ENCODE data around the gene CPNE5.

Gene CPNE5

DNA sequence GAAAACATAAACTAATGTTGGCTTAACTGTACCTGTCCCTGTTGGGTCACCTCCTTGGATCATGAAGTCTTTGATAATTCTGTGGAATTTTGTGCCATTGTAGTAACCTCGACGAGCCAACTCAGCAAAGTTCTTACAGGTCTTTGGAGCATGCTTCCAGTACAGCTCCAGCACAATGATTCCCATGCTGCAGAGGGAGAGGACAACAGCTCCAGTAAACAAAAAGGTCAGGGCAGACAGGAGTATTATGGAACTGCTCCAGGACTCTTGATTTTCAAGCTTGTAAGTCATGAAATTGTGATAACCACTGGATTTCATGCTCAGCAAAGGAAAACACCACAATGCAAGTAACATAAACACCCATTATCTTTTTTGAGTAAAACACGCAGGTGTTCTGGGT lies 32.4 kb upstream of the CPNE5 start:
- TF ChIP-seq POLR2A (IDR thresholded peaks at IDR 0.05; ENCODE audit: low read depth, low read length) (no peak), TAF1 (IDR thresholded peaks at IDR 0.05; ENCODE audit: borderline replicate concordance, low read depth, low read length) (no peak), POLR2AphosphoS5 (IDR thresholded peaks at IDR 0.05; ENCODE audit: low read depth, low read length) (no peak)
- DNase-seq (ENCODE audit: insufficient read length): no peak
- no peak for FAIRE-seq

DNA sequence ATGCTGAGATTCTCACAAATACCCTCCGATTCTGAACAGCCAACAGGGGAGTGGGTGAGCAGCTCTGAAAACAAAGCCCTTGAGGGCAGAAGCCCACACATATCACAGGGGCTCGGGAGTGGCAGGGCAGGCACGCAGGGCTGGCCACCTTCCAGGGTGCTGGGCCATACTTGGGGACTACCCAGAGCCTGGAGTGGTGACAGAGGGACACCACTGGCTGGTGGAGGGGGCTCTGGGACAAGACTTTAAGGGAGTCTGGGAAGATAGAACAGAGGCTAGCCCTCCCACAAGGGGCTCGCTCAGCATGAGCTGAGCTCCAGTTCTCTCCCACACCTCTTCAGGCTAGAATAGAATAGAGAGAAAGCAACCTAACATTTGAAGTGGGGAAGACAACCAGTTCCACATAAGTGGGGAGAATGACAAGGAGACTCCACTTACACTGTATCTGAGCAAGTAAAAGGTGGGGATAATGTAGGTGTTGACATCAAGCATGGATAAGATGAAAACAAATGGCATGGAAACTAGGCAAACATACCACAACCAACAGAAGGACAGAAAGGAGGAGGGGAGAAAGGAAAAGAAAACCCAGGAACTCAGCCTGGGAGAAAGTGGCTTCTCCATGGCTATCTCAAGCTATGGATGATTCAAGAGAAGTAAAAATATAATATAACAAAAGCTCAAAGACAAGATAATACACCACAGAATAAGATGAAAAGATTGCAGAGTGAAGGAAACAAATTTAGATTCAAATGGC lies 28.4 kb upstream of the CPNE5 start:
- DNase-seq (ENCODE audit: insufficient read length): no peak
- TF ChIP-seq TAF1 (IDR thresholded peaks at IDR 0.05; ENCODE audit: borderline replicate concordance, low read depth, low read length) (no peak), POLR2AphosphoS5 (IDR thresholded peaks at IDR 0.05; ENCODE audit: low read depth, low read length) (no peak), POLR2A (IDR thresholded peaks at IDR 0.05; ENCODE audit: low read depth, low read length) (no peak)

DNA sequence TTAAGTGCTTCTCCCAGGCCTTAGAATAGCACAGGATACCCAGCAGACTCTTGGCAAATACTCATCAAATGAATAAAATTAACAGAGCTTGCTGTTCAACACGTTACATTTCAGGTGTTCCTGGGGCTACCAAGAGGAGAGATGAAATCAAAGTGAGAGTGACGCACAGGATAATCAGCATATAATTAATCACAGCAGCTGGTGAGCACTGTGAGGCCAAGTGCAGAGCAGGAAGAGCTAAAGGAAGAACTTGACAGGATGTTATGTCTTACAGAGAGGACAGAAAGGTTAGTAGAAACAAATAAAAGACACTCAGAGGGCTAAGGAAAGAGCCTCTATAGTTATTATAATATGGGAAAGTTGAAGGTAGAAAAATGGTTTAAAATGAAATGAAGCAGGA lies 26.6 kb upstream of the CPNE5 start:
- DNase-seq (ENCODE audit: insufficient read length) (no peak), FAIRE-seq (no peak)
- TF ChIP-seq POLR2AphosphoS5 (IDR thresholded peaks at IDR 0.05; ENCODE audit: low read depth, low read length) (no peak), POLR2A (IDR thresholded peaks at IDR 0.05; ENCODE audit: low read depth, low read length) (no peak), TAF1 (IDR thresholded peaks at IDR 0.05; ENCODE audit: borderline replicate concordance, low read depth, low read length) (no peak)

More for the DNA sequence above, 28.4 kb upstream of the CPNE5 start:
- no peak for FAIRE-seq

- no peak for DNase-seq (ENCODE audit: insufficient read length)
- no peak for FAIRE-seq
Measured at GRCh38 chr6:36863670-36864540, 24.7 kb upstream of the CPNE5 start.

DNA sequence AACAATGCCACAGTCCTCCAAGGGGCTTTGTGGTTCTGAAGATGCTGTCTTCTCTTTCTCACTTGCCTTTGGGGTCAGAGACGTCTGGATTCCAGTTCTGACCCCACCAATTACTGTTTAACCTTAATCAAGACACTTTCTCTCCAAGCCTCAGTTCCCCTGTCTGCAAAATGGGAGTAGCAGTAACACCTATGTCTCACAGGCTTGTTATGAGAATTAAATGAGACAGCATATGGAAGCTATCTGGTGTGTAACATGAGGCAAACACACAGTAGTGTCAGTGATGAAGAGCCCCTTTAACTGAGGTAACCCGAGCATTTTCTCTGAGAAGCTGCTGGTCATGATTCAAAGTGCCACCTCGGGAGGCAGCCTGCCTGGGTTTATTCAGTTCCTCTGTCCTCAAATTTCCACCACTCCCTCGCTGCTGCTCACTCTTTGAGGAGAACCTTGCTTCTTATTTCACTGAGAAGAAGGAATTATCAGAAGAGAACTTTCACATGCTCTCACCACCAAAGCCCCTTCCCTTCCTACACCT lies 23.7 kb upstream of the CPNE5 start:
- no peak for TF ChIP-seq POLR2AphosphoS5 (IDR thresholded peaks at IDR 0.05; ENCODE audit: low read depth, low read length)
- no peak for DNase-seq (ENCODE audit: insufficient read length)
- no peak for FAIRE-seq

More at GRCh38 chr6:36863670-36864540, 24.7 kb upstream of the CPNE5 start:
- no peak for TF ChIP-seq TAF1 (IDR thresholded peaks at IDR 0.05; ENCODE audit: borderline replicate concordance, low read depth, low read length)
- TF ChIP-seq POLR2A (IDR thresholded peaks at IDR 0.05; ENCODE audit: low read depth, low read length): no peak
- no peak for TF ChIP-seq POLR2AphosphoS5 (IDR thresholded peaks at IDR 0.05; ENCODE audit: low read depth, low read length)

GRCh38 chr6:36862164-36862847 lies 23.1 kb upstream of the CPNE5 start:
- DNase-seq (ENCODE audit: insufficient read length) (no peak), FAIRE-seq (no peak)
- TF ChIP-seq TAF1 (IDR thresholded peaks at IDR 0.05; ENCODE audit: borderline replicate concordance, low read depth, low read length) (no peak), POLR2AphosphoS5 (IDR thresholded peaks at IDR 0.05; ENCODE audit: low read depth, low read length) (no peak), POLR2A (IDR thresholded peaks at IDR 0.05; ENCODE audit: low read depth, low read length) (no peak)

DNA sequence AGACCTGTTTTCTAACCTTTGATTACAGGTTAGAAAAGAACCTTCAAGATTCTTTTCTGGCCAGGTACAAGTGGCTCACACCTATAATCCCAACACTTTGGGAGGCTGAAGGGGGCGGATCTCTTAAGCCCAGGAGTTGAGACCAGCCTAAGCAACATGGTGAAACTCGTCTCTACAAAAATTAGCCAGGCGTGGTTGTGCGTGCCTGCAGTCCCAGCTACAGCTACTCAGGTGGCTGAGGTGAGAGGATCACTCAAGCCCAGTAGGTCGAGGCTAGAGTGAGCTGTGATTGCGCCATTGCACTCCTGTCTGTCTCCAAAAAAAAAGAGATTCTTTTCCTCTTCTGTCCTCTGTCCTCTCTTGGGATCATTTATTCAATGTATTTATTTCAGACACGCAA lies 20.9 kb upstream of the CPNE5 start:
- TF ChIP-seq POLR2A (IDR thresholded peaks at IDR 0.05; ENCODE audit: low read depth, low read length): no peak
- no peak for TF ChIP-seq TAF1 (IDR thresholded peaks at IDR 0.05; ENCODE audit: borderline replicate concordance, low read depth, low read length)
- no peak for TF ChIP-seq POLR2AphosphoS5 (IDR thresholded peaks at IDR 0.05; ENCODE audit: low read depth, low read length)

DNA sequence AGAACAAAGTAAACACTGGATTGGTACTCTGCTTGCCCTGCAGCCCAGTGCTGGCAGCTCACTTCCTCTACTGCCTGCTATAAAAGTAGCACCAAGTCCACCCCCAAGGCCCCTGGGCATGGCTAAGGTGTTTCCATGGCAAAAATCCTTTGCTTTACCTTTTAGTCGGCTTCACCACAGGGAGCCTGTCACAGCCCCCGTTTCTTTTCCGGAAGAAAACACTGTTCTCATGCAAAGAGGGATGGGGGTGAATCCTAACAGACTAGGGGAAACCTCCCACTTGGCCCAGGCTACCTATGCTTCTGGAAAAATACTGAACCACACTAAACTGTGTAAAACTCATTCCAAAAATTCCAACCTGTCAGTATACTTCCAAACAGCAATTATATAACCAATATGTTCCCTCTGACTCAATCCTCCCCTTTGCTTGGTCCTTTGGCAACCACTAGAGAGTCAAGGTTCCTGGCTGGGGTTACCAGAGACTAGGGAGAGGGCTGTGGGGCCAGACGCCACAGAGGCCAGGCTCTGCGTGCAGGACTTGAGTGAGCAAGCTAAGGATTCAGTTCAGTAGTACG lies 19.2 kb upstream of the CPNE5 start:
- DNase-seq (ENCODE audit: insufficient read length) (no peak), FAIRE-seq (no peak)
- TF ChIP-seq TAF1 (IDR thresholded peaks at IDR 0.05; ENCODE audit: borderline replicate concordance, low read depth, low read length) (no peak), POLR2A (IDR thresholded peaks at IDR 0.05; ENCODE audit: low read depth, low read length) (no peak), POLR2AphosphoS5 (IDR thresholded peaks at IDR 0.05; ENCODE audit: low read depth, low read length) (no peak)

More for the DNA sequence above, 20.9 kb upstream of the CPNE5 start:
- DNase-seq (ENCODE audit: insufficient read length) (no peak), FAIRE-seq (no peak)

DNA sequence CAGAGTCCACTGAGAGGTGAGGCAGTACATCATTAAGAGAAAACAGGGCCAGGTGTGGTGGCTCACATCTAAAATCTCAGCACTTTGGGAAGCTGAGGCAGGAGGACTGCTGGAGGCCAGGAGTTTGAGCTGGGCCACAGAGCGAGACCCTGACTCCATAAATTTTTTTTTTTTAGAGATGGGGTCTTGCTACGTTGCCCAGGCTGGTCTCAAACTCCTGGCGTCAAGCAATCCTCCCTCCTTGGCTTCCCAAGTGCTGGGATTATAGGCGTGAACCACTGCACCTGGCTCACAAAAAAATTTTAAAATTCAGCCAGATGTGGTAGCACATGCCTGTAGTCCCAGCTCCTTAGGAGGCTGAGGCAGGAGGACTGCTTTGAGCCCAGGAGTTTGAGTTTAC lies 18.1 kb upstream of the CPNE5 start:
- no peak for FAIRE-seq
- TF ChIP-seq POLR2A (IDR thresholded peaks at IDR 0.05; ENCODE audit: low read depth, low read length) (no peak), POLR2AphosphoS5 (IDR thresholded peaks at IDR 0.05; ENCODE audit: low read depth, low read length) (no peak), TAF1 (IDR thresholded peaks at IDR 0.05; ENCODE audit: borderline replicate concordance, low read depth, low read length) (no peak)
- DNase-seq (ENCODE audit: insufficient read length): no peak

- no peak for FAIRE-seq
- DNase-seq (ENCODE audit: insufficient read length): no peak
- no peak for TF ChIP-seq TAF1 (IDR thresholded peaks at IDR 0.05; ENCODE audit: borderline replicate concordance, low read depth, low read length)
- TF ChIP-seq POLR2AphosphoS5 (IDR thresholded peaks at IDR 0.05; ENCODE audit: low read depth, low read length): no peak
- TF ChIP-seq POLR2A (IDR thresholded peaks at IDR 0.05; ENCODE audit: low read depth, low read length): no peak
Measured at GRCh38 chr6:36856277-36856676, 17.0 kb upstream of the CPNE5 start.

DNA sequence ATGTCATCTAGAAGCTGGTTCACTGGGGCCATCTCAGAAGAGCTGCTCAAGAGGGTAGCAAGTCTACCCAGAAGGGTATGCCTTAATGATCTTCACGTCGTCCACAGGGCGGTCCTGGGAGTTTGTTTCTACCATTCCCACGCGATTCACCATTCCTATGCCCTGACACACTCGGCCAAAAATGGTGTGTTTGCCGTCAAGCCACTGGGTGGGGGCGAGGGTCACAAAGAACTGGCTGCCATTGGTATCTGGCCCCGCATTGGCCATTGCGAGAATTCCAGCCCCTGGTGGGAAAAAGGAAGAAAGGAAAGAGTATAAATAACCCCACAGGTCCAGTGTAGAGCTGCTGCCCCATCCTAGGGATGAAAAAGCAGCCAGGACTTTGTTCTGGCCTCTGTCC lies 16.5 kb upstream of the CPNE5 start:
- TF ChIP-seq POLR2AphosphoS5 (IDR thresholded peaks at IDR 0.05; ENCODE audit: low read depth, low read length) (no peak), TAF1 (IDR thresholded peaks at IDR 0.05; ENCODE audit: borderline replicate concordance, low read depth, low read length) (no peak), POLR2A (IDR thresholded peaks at IDR 0.05; ENCODE audit: low read depth, low read length) (no peak)
- DNase-seq (ENCODE audit: insufficient read length): no peak
- no peak for FAIRE-seq
